GM10266 (cell line): ENCODE measurements around the gene ARHGAP24.

Experiments used
- DNase-seq: peaks from one replicate; pipeline ENCODE4 v3.0.0; 2012; ENCODE audit errors: extremely low spot score
- TF ChIP-seq, protein P1 (sequence below): IDR thresholded peaks from 2 replicates; pipeline ENCODE4 v1.5.1; 2012; ENCODE audit warnings: mild to moderate bottlenecking, low read depth; ENCODE audit not compliant: control insufficient read depth, insufficient read depth; ENCODE audit errors: missing control alignments

The ARHGAP24 gene

DNA sequence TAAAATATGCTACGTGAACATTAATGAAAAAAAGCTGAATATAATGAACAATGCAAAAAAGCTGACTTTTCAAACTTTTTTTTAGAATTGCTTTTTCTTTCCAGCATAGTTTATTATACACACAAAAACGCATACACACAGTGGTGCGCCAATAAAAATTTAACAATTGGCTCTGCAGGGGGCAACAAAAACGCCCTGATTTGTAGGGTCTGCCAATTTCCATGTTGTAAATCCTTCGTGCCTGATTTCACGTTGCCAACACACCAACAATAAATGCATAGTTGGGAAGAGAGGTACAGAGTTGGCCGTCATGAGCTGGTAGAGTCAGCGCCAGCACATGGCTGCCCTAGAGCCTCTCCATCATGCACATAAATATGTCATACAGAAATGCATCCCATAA, 551.8 kb downstream of the ARHGAP24 start:
- no peak for DNase-seq
- TF ChIP-seq, protein P1, sequence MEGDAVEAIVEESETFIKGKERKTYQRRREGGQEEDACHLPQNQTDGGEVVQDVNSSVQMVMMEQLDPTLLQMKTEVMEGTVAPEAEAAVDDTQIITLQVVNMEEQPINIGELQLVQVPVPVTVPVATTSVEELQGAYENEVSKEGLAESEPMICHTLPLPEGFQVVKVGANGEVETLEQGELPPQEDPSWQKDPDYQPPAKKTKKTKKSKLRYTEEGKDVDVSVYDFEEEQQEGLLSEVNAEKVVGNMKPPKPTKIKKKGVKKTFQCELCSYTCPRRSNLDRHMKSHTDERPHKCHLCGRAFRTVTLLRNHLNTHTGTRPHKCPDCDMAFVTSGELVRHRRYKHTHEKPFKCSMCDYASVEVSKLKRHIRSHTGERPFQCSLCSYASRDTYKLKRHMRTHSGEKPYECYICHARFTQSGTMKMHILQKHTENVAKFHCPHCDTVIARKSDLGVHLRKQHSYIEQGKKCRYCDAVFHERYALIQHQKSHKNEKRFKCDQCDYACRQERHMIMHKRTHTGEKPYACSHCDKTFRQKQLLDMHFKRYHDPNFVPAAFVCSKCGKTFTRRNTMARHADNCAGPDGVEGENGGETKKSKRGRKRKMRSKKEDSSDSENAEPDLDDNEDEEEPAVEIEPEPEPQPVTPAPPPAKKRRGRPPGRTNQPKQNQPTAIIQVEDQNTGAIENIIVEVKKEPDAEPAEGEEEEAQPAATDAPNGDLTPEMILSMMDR = no peak

- no peak for DNase-seq
- TF ChIP-seq, protein P1 = no peak
Measured at GRCh38 chr4:86031927-86032326, 557.0 kb downstream of the ARHGAP24 start.

DNA sequence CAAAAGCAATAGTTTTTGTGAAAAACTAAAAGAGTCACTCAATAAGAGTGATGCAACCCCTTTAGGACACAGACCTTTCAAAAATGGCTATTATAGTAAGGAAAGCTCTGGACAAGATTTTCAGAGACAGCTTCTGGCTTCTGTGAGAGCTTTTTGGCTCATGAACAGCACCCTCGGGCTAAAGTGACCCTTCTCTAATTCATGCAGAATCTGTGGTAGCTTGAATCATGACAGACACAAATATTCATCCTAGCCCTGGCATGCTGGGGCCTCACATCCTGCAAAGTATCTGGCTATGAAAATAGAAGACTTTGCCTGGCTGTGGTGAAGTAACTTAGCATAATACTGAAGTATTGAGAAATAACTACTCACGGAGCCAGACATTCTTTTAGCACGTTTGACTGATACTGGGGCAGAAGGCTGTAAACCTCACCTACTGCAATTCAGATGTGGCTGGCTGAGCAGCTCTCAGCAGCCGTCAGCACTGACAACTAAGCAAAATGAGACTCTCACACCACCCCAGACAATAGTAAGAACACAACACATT, 557.6 kb downstream of the ARHGAP24 start:
- TF ChIP-seq, protein P1 = no peak
- no peak for DNase-seq

- TF ChIP-seq, protein P1 = no peak
- DNase-seq = no peak
Measured at GRCh38 chr4:86033171-86033570, 558.2 kb downstream of the ARHGAP24 start.

DNA sequence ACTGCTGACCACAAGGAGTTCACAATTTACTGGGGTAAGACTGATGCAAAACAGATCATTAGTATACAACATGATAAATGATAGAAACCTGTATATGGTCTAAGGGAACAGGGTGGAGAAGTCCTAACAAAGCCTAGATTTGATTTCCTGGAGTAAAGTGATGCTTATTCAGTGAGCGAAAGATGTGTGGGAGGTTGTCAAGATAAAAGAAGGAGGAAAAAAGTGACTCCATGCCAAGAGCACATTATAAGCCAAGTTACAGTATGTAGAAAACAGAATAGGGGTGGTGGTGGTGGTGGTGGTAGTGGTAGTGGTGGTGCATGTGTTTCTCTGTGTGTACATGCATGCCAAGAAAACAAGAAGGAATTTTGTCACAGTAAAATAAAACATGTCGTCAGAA, 559.7 kb downstream of the ARHGAP24 start:
- no peak for DNase-seq
- TF ChIP-seq, protein P1 = no peak

DNA sequence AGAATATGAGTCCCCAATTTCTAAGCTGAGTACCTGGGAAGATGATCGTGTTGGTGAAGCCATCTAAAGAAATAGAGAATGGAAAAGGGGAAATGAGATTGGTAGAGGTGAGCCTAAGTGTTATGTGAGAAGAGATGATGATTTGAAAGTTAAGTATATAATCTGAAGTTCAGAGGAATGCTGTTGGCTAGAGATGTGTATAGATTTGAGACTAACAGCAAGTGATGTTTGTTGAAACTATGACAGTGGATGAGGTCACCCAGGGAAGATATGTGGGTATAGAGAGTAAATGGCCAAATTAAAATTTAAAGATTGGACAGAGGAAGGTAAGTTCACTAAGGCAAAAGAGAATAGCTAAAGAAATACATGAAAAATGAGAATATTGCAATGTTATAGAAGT, 560.7 kb downstream of the ARHGAP24 start:
- TF ChIP-seq, protein P1 = no peak
- DNase-seq = no peak

GRCh38 chr4:86036736-86037135, 561.8 kb downstream of the ARHGAP24 start:
- DNase-seq = no peak
- TF ChIP-seq, protein P1 = no peak
